GM21360 (cell line): ENCODE data around the gene NMS.
"Not testable (repeated sequence)": the region's sequence is repeated elsewhere in the genome, so short reads cannot be mapped to it uniquely, and the experiment has no call there.

Experiments used
- ATAC-seq: cut with Tn5 transposase; IDR thresholded peaks from one replicate; pipeline ENCODE4 v1.9.1; 2021; ENCODE audit warnings: mild to moderate bottlenecking, moderate library complexity; ENCODE audit not compliant: unreplicated experiment

The NMS gene

GRCh38 chr2:100470182-100470581 is at the start of gene NMS:
Gene NMS, plus strand, starts transcription at chr2:100470482. Its CDS starts 7 bp downstream, at chr2:100470489.
- no peak for ATAC-seq

GRCh38 chr2:100422320-100423055 is 47.8 kb upstream of the NMS start:
- no peak for ATAC-seq

- ATAC-seq, result no peak
Observed at GRCh38 chr2:100423631-100424030, 46.7 kb upstream of the NMS start.

GRCh38 chr2:100424277-100424875 is 45.9 kb upstream of the NMS start:
- no peak for ATAC-seq

- no peak for ATAC-seq
Observed at GRCh38 chr2:100425107-100425506, 45.2 kb upstream of the NMS start.

- no peak for ATAC-seq
Observed at GRCh38 chr2:100425573-100426383, 44.5 kb upstream of the NMS start.

GRCh38 chr2:100426384-100426720 is 43.9 kb upstream of the NMS start:
- ATAC-seq, result no peak

- ATAC-seq, result no peak
Observed at GRCh38 chr2:100427111-100427510, 43.2 kb upstream of the NMS start.

GRCh38 chr2:100427627-100428258 is 42.5 kb upstream of the NMS start:
- ATAC-seq, result no peak

GRCh38 chr2:100429726-100430125 is 40.6 kb upstream of the NMS start:
- ATAC-seq, result no peak

- no peak for ATAC-seq
Observed at GRCh38 chr2:100437751-100438150, 32.5 kb upstream of the NMS start.

- ATAC-seq, result no peak
Observed at GRCh38 chr2:100446696-100447095, 23.6 kb upstream of the NMS start.

GRCh38 chr2:100451092-100451491 is 19.2 kb upstream of the NMS start:
- ATAC-seq, result no peak

GRCh38 chr2:100451734-100452133 is 18.5 kb upstream of the NMS start:
- ATAC-seq, result no peak

- no peak for ATAC-seq
Observed at GRCh38 chr2:100453853-100454252, 16.4 kb upstream of the NMS start.

GRCh38 chr2:100456357-100456756 is 13.9 kb upstream of the NMS start:
- ATAC-seq, result not testable (repeated sequence)

GRCh38 chr2:100460904-100461530 is 9.3 kb upstream of the NMS start:
- no peak for ATAC-seq

GRCh38 chr2:100470898-100471514 is 724 bp downstream of the NMS start:
- no peak for ATAC-seq

- no peak for ATAC-seq
Observed at GRCh38 chr2:100476606-100477005, 6.3 kb downstream of the NMS start.

GRCh38 chr2:100482741-100483140 is 12.5 kb downstream of the NMS start:
- ATAC-seq, result no peak

- no peak for ATAC-seq
Observed at GRCh38 chr2:100483895-100484294, 13.6 kb downstream of the NMS start.
